Epithelial cell of esophagus (primary cell): ENCODE measurements around the gene TMEFF2.

Experiments
- DNase-seq: peaks from one replicate; pipeline ENCODE4 v3.0.0; 2010; ENCODE audit warnings: low read depth
- H3K4me3 ChIP-seq: 2 replicates; pipeline ENCODE4 v1.5.1; 2011; ENCODE audit warnings: mild to moderate bottlenecking, low read length, control low read depth
- TF ChIP-seq, protein P1 (sequence below): IDR thresholded peaks from 2 replicates; pipeline ENCODE4 v1.5.1; 2011; ENCODE audit warnings: low read depth, mild to moderate bottlenecking, low read length, control low read depth, inconsistent platforms; ENCODE audit not compliant: insufficient read depth; ENCODE audit errors: missing control alignments

TMEFF2 gene

DNA sequence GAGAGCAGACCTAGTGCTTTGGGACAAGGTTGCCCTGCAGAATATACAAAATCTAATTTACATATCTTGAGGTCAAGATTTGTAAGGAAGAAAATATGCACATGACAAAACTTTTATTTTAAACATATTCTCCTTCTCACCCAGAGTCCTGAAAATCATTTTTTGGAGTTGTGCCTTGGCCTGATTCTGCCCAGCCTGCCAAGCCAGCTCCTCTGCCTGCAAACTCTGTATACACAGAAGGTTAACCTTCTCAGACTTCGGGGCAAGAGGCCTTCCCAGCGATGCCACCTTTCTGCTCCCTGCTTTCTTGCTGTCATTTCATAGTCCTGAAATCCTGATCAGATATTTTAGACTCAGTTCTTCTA, 252.0 kb downstream of the TMEFF2 start:
- DNase-seq = no peak
- no peak overlapping the region for H3K4me3 ChIP-seq

GRCh38 chr2:191942090-191942738, 252.5 kb downstream of the TMEFF2 start:
- TF ChIP-seq, protein P1, sequence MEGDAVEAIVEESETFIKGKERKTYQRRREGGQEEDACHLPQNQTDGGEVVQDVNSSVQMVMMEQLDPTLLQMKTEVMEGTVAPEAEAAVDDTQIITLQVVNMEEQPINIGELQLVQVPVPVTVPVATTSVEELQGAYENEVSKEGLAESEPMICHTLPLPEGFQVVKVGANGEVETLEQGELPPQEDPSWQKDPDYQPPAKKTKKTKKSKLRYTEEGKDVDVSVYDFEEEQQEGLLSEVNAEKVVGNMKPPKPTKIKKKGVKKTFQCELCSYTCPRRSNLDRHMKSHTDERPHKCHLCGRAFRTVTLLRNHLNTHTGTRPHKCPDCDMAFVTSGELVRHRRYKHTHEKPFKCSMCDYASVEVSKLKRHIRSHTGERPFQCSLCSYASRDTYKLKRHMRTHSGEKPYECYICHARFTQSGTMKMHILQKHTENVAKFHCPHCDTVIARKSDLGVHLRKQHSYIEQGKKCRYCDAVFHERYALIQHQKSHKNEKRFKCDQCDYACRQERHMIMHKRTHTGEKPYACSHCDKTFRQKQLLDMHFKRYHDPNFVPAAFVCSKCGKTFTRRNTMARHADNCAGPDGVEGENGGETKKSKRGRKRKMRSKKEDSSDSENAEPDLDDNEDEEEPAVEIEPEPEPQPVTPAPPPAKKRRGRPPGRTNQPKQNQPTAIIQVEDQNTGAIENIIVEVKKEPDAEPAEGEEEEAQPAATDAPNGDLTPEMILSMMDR = no peak
- H3K4me3 ChIP-seq = no peak overlapping the region
- DNase-seq = peak; percentile 83

More for the DNA sequence above, 252.0 kb downstream of the TMEFF2 start:
- TF ChIP-seq, protein P1 = no peak

DNA sequence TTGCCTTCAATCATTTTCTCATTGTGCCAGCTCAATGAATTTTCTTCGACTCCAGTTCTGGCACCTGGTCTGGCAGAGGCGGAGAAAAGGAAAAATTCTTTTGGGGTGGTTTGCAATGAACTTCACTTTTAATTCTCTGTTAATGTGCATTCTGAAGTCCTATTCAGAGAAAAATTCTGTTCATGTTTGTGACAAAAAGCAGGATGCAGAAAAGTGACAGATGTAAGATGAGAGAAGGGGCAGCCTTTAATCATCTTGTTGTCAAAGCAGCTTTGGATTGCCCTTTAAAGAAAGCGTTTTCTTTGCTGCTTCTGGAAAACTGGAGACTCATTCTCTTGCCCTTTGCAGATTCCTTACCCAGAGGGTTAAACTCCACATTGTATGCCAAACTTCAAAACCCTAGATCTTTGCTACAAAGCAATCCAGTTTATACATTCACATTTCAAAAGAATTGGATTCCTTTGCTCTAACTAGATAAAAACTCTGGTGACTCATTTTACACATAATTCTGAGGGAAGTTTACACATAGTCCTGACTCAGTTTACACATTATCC, 253.3 kb downstream of the TMEFF2 start:
- TF ChIP-seq, protein P1 = no peak
- no peak overlapping the region for H3K4me3 ChIP-seq
- DNase-seq = no peak

DNA sequence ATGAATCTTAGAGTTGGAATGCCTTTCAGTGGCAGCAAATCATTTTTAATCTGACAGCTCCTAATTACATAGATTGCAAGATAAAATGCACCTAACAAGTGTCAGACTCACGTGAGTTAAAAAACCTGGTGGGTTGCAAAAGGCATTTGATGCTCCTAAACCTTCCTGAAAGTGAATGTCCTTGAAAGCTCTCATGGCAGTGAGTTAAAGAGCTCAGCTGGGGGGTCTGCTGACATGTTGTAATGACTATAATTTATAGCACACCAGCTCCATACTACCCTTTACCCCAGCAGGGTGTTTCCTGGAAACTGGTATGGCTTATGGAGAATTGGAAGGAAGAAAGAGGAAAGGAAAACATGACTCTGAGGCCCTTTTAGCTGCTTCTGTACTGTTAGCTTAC, 256.0 kb downstream of the TMEFF2 start:
- TF ChIP-seq, protein P1 = no peak
- DNase-seq = no peak
- no peak overlapping the region for H3K4me3 ChIP-seq

DNA sequence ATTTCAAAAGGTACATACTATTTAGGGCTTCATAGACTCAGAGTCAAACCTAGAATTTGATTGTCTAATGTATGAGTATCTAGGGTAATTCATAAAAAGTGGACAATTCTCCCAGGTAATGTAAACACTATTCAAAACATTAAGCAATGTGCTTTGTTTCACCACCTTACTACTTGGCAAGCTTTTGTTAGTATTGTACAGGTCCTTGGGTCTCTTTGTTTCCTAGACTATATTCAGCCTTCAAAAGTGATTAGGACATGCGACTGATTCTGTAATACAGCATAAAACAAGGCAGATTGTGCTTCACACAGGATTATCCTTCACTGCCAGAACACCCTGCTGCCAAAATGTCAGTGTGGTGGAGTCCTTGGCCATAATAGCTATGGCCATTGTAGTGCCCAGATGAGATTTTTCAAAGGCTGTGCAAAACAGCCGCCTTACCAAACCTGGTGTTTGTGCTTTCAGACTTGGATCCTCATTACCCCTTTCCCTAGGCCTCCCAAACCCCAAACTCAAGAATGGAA, 257.8 kb downstream of the TMEFF2 start:
- TF ChIP-seq, protein P1 = no peak
- H3K4me3 ChIP-seq = no peak overlapping the region
- DNase-seq = peak; percentile 14

GRCh38 chr2:191935247-191935646, 259.5 kb downstream of the TMEFF2 start:
- H3K4me3 ChIP-seq = no peak overlapping the region
- DNase-seq = no peak
- TF ChIP-seq, protein P1 = no peak

GRCh38 chr2:191933307-191934105, 261.2 kb downstream of the TMEFF2 start:
- TF ChIP-seq, protein P1 = no peak
- DNase-seq = peak; percentile 78
- no peak overlapping the region for H3K4me3 ChIP-seq
